ENCODE results near the gene DNASE1L1. TPM values are rescaled to one million over a fixed set of nuclear protein-coding genes. Genes with fewer than 3 reads are reported as not detected.

DNASE1L1 gene
- total RNA-seq, 1 experiment from 2014 or later, result 96.6 TPM

- DNase-seq (ENCODE audit: low read depth), result no peak
Observed at GRCh38 chrX:154384284-154384892, 24.7 kb downstream of the DNASE1L1 start.

GRCh38 chrX:154383359-154384283 is 25.4 kb downstream of the DNASE1L1 start:
- DNase-seq (ENCODE audit: low read depth), result no peak

GRCh38 chrX:154382483-154383069 is 26.5 kb downstream of the DNASE1L1 start:
- no peak for DNase-seq (ENCODE audit: low read depth)

- DNase-seq (ENCODE audit: low read depth), result no peak
Observed at GRCh38 chrX:154381271-154381670, 27.8 kb downstream of the DNASE1L1 start.

DNA sequence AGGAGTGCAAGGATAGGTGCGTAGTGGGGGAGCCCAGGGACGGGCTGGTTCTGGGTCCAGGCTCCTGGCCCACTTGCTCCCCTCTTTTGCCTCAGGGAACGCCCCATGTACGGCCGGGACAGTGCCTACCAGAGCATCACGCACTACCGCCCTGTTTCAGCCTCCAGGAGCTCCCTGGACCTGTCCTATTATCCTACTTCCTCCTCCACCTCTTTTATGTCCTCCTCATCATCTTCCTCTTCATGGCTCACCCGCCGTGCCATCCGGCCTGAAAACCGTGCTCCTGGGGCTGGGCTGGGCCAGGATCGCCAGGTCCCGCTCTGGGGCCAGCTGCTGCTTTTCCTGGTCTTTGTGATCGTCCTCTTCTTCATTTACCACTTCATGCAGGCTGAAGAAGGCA is 28.3 kb downstream of the DNASE1L1 start:
- no peak for DNase-seq (ENCODE audit: low read depth)

GRCh38 chrX:154380153-154380552 is 28.9 kb downstream of the DNASE1L1 start:
- DNase-seq (ENCODE audit: low read depth), result no peak

DNA sequence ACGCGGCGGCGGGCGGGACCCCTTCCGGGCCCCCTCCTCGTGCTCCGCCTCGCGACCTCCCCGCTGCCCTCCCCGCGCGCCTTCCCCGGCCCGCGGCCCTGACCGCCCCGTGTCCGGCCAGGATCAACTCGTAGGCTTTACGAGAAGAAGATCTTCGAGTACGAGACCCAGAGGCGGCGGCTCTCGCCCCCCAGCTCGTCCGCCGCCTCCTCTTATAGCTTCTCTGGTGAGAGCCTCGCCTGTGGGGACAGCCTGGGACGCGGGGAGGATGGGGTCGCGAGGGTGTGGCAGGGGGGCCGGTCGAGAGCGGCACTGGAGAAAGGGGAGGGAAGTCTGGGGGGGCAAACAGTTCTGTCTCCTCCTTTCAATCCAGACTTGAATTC is 29.5 kb downstream of the DNASE1L1 start:
- no peak for DNase-seq (ENCODE audit: low read depth)

DNA sequence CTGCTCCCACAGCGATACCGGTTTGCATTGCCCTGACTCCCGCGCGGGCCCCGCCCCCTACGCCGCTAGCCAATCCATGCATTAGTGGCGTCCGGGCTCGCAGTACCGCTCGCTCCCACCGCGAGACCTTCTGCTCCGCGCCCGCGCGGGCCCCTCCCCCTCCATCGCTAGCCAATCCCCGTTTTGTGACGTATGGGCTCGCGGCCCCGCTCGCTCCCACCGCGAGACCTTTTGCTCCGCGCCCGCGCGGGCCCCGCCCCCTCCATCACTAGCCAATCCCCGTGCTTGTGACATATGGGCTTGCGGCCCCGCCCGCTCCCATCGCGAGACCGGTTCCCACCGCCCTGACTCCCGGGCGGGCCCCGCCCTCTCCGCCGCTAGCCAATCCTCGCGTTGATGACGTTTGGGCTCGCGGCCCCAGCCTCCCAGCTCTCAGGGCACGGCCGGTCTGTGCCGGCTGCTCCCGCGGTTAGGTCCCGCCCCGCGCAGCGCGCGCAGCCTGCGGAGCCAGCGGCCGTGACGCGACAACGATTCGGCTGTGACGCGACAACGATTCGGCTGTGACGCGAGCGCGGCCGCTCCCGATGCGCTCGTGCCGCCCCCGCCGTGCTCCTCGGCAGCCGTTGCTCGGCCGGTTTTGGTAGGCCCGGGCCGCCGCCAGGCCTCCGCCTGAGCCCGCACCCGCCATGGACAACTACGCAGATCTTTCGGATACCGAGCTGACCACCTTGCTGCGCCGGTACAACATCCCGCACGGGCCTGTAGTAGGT is 30.1 kb downstream of the DNASE1L1 start, which contains the start of gene EMD:
Gene EMD, plus strand, starts transcription at position 497 of the 770 bp plus-strand sequence. Its CDS starts 190 bp downstream, at position 687.
- peak; percentile 96 for DNase-seq (ENCODE audit: low read depth)

DNA sequence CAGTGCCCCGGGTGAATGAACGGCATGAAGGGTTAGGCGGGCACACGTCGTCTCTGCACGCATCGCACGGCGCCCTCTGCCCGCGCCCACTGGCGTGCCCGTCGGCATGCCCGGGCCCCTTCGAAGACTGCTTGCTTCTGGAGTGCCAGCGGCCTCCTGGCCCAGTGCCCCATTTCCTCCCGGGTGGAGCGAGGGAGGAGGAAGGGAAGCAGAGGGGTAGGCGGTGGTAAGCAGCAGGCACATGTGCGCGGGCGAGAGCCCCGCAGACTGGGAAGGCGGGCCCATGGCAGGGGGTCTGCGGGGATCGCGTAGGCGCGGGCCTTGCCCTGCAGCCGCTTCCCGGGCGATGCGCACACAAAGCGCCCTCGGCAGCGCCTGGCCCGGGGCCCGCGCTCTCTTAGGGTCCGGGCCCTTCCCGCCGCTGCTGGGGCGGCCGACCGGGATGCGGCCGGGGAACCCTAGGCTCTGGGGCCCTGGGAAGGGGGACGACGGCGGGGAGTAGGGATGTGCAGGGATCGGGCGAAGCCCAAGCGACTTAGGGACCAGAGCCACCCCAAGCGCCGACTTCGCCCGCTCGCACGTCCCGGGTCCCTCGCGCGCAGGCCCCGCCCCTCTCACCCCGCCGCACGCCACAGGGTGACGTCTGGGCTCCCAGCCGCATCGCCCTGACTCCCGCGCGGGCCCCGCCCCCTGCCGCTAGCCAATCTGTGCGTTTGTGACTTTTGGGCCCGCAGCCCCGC is 30.8 kb downstream of the DNASE1L1 start:
- DNase-seq (ENCODE audit: low read depth), result peak; percentile 39

DNA sequence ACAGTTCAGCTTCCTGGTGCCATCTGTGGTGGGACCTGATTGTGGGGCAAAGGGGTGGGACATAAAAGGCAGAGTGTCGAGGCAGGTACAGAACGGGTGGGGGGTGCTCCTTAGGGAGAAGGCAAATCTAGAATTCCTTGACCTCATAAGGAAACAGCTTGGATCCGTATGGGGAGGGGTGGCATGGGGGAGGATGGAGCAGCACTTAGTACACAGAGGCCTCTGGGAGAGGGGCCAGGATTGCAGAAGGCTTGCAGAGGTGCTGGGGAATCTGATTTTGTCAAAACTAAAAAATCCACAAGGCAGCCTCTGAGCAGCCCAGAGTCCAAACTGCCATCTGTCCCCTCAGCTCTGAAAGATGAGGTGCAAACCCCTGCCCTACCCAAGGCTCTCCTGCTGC is 32.3 kb downstream of the DNASE1L1 start:
- DNase-seq (ENCODE audit: low read depth), result no peak

DNA sequence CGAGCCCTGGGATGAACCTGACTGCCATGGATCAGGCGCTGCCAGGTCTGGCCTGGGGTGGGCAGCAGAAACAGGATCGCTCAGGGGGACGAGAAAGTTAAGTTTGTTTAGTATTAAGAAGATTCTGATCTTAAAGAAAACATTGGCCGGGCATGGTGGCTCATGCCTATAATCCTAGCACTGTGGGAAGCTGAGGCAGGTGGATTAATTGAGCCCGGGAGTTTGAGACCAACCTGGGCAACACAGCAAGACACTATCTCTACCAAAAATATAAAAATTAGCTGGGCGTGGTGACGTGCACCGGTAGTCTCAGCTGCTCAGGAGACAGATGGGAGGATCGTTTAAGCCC is 33.9 kb downstream of the DNASE1L1 start:
- DNase-seq (ENCODE audit: low read depth), result no peak

DNA sequence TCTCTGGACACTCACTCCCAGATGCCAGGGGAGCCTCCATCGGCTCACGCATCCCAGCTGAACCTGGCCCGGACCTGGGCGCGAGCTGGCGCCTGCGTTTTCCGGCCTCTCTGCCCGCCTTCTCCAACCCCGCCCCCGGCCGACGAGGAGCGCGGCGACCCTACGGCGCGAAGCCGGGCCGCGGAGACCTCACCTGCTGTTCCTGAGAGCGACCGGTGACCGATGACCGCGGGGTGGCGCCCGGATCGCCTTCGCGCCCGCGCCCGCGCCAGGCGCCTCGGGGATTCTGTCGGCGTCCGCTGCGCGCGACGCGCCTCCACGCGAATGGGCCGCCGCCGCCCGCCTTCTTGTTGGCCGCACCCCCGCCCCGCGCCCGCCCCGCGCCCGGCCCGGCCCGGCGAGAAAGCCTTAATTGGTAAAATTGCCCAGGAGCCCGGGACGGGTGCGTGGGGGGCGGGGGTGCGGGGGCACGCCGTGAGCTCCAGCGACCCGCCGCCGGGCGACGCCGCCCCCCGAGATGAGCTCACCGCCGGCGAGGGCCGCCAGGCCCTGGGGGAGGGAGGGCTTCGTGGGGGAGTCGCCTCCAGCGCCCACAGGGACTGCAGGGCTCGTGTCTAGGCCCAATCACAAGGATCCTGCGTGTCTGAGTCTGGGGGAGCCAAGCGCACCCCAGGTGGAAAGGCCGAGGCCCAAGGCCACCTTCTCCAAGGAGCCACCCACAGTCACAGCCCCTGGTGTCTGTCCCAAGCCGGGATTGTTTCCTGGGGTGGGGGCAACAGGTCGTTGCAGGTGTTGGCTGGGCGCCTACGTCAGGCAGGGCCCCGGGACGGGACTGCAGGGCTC is 34.5 kb downstream of the DNASE1L1 start, which contains the start of gene FLNA:
Gene FLNA, minus strand, starts transcription at position 322 of the 843 bp plus-strand sequence. CDS start 3,389 bp downstream, outside the sequence.
- DNase-seq (ENCODE audit: low read depth), result no peak

DNA sequence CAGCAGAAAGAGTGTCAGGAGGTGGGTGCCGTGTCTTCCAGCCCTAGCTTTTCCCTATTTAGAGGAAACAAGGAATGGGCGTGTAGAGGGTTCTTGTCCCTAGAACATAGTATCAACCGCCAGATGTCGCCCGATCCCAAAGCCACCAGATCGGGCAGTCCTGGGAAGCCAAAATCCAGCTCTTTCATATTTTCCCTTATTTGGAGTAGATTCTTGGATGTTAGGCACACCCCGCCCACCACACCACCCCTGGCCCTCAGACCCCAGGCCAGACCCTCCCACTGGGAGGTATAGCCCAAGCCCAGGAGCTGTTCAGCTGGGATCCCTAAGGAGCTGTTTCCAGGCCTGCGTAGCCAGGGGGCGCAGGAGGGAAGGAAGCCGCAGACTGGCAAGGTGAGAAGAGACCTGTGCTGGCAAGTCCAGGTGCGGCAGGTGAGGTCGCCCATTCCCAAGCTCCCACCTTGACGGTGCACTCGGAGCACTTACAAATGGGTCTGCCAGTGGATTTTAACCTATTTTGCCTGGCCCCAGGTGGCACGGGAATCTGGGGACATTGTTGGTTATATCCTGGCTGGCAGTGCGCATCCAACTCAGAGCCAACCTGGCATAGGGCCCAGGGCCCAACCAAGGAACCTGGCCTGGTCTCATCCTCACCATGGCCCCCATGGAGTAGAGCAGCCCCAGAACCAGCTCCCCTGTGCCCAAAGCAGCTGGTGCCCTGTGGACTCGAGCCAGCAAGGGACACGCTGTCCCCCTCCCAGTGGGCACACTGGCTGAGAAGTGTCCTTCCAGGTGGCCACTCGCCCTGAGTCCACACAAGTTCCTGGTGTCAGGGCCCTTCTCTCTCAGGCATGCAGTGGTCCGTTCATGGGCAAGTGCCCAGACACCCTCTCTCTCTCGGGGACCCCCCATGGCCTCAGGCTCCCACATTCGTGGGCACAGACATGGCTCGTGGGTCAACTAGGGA is 35.4 kb downstream of the DNASE1L1 start:
- peak; percentile 77 for DNase-seq (ENCODE audit: low read depth)

DNA sequence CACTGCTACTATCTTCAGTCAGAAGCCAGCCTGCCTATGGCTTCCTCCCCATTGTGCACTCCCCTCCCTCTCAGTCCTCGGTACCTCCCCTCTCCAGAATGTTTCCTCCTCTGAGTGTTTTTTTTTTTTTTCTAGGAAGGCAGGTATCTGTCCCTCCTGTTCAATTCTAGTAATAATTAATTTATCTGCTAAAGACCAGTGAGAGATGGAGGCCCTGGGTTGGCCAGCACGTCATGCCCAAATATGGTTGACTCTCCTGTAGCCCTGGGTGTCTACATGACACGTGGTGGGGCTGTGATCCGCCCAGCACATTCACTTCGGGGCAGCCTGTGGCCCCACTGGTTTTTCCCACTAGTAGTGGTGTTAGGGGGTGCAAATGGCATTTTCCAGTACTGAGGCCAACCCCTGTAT is 36.4 kb downstream of the DNASE1L1 start:
- DNase-seq (ENCODE audit: low read depth), result no peak

- no peak for DNase-seq (ENCODE audit: low read depth)
Observed at GRCh38 chrX:154371789-154372300, 37.2 kb downstream of the DNASE1L1 start.

DNA sequence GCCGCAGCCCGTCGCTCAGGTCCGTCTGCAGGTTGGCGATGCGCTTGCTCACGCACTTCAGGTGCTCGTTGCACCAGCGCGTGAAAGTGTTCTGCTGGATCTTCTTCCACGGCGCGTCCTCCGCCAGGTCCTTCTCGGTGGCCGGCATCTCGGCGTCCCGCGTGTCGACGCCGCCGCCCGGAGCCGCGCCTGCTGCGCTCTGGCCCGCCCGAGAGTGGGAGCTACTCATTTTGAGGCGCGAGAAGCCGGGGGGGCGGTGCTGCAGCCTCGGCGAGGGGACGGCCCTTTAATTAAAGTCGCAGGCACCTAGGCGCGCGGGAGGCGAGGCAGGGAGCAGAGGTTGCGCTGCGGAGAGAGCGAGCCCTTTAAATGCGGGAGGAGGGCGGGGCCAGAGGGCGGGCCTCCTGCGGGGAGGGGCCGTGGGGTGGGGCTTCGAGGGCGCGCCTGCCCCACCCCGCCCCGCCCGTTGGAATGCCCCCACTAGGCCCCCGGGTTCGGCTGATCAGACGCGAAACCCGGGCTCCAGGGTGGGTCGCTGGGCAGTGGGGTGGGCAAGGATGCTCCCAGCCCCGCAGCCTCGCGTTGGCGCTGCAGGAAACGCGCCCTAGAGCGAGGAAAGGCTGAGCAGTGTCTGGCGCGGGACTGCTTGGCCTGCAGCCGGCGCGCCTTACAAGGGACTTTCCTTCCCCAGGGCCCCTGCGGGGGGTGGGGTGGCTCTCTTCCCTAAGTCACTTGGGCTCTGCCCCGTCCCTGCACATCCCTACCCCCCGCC is 37.9 kb downstream of the DNASE1L1 start:
- DNase-seq (ENCODE audit: low read depth), result peak; percentile 92

- DNase-seq (ENCODE audit: low read depth), result no peak
Observed at GRCh38 chrX:154370300-154371016, 38.6 kb downstream of the DNASE1L1 start.
